CD4-positive, alpha-beta T cell treated with Interleukin-15 for 4 hours (primary cell): ENCODE measurements around the gene INMT.

Source experiments
- DNase-seq: peaks from one replicate; pipeline ENCODE4 v3.0.0-alpha.2; 2020; ENCODE audit warnings: low spot score

Gene INMT

DNA sequence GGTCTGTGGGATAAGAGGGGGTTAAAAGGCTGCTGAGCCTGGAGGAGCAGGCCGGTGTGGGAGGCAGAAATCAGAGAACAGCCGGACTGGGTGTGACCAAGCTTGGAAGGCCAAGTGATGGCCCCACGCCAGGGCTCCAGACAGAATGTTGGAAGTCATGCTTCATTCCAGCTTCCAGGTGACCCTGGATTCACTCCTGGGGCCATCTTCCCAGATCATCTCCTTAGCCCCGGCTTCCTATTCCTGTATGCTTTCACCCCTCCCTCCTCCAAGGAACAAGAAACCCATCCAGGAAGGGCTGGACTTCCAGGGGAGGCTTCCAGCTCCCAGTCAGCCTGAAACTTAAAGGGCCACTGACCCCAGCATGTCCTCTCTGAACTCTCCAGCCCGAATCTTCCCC lies 1.0 kb downstream of the INMT start:
- no peak for DNase-seq

DNA sequence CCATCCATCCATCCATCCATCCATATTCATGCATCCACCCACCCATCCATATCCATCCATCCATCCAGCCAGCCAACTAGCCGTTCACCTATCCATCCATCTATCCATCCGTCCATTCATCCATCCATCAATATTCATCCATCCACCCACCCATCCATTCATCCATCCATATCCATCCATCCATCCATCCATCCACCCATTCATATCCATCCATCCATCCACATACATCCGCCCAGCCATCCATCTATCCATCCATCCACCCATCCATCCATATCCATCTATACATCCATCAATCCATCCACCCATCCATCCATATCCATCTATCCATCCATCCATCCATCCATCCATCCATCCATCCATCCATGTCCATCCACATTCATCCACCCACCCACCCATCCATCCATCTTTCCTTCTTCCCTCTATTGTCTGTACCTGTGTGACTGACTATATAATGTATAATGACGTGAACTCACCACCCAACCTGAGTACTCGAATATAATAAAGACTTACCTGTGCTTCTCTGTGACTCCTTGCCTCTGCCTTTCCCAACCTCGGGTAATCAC lies 2.5 kb downstream of the INMT start:
- DNase-seq = no peak

DNA sequence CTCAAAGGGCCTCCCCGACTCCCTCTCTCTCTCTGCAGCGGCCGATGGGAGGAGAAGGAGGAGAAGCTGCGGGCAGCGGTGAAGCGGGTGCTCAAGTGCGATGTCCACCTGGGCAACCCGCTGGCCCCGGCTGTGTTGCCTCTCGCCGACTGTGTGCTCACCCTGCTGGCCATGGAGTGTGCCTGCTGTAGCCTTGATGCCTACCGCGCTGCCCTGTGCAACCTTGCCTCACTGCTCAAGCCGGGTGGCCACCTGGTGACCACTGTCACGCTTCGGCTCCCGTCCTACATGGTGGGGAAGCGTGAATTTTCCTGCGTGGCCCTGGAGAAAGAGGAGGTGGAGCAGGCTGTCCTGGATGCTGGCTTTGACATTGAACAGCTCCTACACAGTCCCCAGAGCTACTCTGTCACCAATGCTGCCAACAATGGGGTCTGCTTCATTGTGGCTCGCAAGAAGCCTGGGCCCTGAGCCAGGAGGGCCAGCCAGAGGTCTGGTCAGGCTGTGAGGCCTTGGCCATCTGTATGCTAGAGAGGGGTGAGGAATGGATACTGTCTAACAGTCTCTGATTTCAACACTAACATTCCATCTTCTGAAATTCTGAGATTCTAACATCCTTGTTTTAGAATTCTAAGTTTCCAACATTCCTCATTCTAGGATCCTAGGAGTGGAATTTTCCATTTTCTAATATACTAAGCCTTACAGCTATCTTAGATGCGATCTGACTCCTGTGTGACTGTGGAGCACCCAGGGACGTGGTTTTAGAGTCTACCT lies 3.6 kb downstream of the INMT start:
- no peak for DNase-seq

DNA sequence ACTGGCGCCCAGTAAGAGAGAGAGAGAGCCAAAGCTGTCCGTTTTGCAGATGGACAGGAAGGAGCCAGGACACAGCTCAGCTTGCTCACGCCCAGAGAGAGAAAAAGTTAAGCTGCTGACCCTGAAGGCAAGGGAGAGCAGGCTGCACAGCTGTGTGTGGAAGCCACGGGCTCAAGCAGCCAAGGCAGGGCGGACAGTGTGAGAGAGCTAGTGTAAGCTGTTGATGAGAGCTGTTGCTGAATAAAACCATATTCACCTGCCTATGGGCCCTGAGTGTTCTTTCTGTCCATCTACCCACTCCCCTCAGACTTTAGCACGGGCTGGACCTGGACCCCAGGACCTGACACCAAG lies 5.4 kb downstream of the INMT start:
- DNase-seq = no peak

DNA sequence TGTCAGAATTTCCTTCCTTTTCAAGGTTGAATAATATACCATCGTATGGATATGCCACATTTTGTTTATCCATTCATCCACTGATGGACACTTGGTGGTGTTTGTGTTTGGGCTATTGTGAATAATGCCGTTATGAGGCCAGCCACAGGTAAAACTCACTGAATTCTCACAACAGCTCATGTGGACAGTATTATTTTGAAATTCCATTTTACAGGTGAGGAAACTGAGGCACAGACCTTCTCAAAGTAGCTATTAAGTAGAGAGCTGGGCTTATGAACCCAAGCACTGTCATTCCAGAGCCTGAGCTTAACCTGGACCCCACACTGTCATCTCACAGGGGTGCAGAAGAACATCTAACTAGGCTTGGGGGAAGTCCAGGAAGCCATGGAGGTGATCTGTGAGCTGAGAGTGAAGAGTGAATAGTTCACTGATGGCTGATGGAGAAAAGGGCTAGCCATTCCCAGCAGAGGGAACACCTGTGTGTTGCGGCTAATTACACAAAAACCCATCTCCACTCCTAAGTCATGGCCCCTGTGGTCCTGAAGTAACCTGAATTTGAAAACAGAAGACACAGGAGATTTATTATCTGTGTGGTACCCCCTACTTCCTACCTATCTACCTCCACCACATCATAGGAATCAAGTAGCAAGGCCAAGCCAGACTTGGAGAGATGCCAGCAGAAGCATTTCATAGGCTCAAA lies 8.7 kb downstream of the INMT start:
- no peak for DNase-seq

DNA sequence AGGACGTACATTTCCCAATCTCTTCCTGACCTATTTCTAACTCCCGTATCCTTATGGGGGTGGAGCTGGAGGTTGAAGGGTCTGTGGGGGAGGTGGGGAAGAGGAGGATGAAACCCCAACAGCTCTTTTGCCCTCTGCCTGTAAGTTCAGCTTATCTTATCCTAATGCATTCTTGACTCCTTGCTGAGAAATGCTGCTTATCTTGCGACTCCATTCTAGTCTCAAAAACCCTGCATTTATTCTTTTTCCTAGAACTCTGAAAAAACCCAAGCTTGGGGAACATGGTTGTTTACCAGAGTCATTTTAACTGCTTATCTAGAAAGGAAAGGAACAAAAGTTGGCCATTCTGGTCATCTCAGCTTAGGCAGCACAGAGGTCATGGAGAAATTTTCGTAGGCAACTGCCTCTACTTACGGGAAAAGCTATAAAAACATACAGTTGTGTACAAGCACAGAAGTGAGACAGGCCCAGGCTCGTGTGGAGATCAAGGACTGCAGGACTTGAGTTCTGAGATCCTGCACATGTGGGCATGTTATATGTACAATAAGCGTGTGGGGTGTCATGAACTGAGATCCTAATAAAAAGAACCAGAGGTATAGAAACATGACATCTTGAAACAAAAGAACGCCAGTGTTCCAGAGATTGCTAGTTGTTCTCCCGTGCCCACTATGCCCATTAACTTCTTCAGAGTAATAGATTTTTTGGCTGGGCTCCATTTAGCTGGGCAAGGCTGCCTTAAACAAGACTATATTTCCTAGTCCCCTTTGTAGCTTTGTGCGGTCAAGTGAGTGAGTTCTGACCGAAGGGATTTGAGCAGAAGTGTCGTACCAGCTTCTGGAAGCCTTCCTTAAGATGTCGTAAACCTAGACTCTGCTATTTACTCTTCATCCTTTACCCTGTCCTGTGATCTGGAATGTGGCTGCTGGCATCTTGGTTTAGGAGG lies 9.6 kb downstream of the INMT start:
- no peak for DNase-seq

DNA sequence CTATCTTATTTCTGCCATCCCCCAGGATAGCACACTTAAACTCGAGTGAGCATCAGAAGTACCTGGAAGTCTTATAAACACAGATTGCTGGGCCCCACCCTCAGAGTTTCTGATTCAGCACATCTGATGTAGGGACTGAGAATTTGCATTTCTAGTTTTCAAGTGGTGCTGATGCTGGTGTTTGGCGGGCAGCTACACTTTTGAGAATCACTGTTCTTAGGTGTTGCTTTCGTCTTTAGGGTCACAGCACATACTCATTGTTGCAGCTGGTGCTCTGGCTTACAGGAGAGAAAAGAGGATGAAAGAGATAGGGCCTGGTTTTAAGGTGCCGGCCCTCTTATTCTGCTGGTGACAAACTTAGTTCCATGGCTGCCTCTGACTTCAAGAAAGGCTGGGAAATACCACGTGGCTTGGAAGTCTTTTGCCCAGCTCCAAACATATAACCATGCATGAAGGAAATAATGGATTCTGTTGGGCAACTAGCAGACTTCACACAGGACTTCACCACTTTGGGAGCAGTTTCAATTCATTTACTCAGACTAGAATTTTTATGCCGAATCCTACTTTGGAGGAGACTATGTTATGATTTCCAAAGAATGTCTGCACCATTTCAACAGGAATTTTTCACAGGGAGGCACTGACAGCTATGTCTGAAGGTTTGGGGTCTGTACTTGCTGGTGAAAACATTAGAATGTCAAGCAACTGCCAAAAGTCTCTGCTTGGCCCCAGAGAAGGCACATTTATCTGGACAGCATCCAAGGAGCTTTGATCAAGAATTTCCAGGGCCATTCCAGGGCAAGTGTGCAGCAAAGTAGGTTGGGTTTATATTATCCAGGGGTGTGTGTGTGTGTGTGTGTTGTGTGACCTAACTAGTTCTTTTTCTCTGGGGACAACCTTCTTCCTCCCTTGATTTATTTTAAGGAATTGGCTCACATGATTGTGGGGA lies 12.4 kb downstream of the INMT start:
- DNase-seq = no peak

DNA sequence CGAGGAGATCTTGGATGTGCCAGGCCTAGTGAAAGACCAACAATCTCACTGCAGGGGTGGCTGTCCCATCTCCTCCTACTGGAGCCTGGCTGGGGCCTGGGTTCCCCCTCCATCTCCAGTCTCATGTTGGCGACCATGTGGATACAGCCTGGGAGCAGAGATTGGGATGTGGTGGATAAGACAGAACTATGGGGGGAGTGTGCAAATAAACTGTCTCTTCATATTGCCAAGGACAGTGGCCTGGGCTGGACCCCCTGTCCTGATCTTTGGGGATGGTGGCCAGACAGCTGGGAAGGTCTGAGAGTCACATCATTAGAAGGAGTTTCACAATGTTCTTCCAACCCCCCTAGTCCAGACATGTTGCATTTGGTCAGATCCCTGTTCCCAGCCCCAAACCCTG lies 13.5 kb downstream of the INMT start:
- no peak for DNase-seq

DNA sequence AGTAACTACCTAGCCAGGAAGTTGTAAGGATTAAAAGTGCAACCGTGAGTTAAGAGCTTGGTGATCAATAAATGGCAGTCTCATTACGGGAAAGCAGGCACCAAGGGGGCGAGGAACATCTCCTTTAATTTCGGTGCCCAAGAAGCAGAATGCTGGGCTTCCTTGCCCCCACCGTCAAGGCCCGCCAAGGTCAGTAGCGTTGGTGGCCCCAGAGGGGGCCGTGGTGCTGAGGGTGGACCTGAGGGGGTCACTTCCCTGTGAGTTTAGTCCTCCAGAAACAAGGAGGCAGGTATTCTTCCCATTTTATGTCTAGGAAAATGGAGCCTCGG lies 18.9 kb downstream of the INMT start:
- no peak for DNase-seq

DNA sequence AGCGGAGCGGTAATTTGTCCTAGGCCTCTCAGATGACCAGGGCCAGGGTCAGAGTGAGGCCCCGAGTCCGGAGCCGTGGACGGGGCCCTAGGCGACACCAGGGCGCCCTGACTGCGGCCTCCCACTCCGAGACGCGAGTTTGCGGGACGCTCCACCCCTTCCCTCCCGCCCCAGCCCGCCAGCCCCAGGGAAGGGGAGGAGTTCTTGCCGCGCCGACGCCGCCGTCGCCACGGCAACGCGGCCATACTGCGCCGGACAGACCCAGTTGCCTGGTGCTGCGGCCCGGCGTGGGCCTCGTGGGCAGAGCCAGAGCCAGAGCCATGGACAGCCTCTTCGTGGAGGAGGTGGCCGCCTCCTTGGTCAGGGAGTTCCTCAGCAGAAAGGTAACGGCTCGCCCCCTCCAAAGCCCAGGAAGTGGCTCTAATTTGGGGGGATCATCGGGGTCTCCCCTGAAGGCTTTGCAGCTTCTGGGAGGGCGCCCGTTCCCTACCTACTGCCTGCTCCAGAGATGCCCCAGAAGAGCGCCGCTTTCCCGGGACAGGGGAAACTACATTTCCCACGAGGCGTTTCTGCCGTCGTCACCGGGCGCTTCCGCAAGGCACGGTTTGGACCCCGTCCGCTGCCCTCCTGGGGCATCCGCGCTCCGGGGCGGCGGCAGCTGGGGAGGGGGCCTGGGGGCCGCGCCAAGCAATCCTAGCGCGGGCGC lies 19.4 kb downstream of the INMT start, which contains the start of gene MINDY4:
Gene MINDY4, plus strand, starts transcription at position 244 of the 706 bp plus-strand sequence. Its CDS starts 77 bp downstream, at position 321.
- DNase-seq = peak; percentile 61

DNA sequence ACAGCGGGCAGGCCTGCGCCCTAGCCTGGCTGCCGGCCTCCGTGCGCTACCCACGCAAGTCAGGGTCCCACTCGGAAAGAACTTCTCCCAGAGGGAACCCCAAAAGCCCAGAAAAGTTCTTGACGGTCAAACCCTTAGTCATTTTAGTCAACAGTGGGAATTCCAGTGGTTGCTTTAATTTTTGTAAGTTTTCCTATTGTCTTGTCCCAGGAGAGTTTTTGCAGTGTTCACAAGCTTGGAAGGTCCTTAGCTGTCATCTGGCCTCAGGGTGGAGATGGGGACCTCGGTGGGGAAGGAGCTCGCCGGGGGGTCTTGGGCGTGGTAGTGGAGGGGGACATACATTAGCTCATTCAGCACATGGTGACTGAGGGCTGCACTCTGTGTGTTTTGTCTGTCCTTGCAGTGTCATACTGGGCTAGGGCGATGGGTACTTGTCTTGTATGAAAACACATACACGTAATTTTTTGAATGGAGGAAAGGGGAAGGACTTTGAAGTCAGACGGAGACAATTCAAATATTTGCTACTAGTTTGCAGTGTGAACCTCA lies 20.0 kb downstream of the INMT start:
- no peak for DNase-seq

DNA sequence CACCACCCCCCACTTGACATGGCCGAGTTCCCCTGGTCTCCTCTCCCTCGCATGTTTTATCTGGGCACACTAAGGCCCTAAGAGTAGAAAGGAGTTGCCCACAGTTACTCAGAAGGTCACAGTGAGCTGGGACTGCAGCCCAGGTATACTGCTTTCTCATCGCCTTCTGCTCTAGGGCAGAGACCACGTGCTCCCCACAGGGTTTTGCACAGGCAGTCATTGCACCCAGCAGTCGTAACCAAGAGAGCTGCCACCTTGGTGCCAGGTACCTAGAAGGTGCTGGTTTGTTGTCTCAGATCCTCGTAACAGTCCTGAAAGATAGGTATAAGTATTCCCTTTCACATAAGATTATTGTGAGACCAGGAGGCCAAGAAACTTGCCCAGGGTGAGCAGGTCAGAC lies 21.0 kb downstream of the INMT start:
- no peak for DNase-seq

DNA sequence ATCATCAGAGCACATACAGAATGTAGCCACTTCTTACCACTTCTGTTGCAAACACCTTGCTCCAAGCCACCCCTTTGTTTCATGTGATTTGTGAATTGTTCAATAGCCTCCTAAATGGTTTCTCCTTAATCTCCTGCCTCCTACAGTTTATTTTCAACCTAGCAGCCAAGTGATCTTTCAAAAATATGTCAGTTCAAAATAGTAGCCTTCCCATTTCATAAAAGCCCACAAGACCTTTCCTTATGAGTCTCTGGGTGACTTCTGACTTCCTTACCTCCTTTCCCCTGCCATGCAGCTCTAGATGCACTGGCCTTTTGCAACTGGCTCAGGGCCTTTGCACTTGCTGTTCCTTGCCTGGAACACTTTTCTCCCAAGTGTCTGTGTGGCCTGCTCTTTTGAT lies 24.1 kb downstream of the INMT start:
- DNase-seq = no peak

DNA sequence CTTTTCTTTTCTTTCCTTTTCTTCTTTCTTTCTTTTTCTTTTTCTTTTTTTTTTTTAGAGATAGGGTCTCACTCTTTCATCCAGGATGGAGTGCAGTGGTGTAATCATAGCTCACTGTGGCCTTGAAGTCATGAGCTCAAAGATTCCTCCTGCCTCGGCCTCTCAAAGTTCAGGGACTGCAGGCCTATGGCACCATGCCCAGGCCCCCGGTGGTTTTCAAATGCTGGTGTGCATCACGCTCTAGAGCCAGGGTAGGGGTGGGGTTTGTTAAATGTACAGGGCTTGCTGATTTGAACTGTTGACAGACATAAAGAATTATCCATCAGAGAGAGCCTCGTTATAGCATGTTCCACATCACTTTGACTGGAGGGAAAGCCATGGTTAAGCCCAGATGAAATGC lies 25.0 kb downstream of the INMT start:
- DNase-seq = no peak

DNA sequence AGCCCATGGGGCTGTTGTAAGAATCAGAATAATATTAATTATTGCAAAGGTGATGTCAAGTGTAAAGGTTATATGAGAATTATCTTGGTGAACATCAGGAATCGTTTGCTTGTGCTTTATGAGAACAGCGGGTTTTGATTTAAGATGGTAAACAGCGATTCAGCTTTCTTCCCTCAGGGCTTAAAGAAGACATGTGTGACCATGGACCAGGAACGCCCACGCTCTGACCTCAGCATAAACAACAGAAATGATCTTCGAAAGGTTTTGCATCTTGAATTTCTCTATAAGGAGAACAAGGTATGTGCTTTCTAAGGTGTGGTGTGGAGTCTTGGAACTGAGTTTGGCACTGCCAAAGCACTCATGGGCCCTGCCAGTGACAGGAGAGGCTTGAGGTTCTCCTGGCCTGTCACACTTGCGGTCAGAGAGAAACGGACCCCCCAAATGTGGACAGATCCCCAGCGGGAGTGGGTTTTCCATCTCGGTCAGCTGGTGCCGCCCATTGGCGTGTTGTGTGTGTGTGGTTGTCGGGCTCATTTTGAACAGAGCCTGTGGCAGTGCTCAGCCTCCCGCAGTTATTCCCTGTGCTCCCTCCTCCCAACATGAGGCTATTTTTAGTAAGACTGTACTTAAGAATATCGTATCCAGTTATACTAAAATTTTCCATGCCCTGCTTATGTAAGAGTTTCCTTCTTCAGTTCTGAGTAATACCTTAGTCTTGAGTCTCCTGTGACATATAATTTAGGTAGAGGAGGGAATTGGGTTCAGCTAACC lies 26.5 kb downstream of the INMT start:
- DNase-seq = no peak

DNA sequence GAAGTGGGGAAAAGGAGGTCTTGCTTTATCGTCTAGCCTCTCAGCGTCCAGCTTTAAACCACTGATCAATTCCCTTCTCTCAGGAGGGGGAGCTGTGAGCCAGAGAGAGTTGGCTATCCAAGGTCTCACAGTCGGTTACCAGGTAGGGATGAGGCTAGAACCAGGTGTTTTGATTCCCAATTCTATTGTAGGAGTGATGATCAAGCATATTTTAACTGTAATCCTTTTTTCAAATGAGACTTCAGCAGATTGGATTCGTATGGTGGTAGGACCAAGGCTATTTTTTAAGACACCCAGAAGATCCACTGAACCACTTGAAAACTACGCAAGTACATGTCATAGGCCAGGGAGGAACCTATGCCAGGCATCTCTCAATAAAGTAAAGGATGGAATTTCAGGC lies 27.6 kb downstream of the INMT start:
- DNase-seq = no peak

DNA sequence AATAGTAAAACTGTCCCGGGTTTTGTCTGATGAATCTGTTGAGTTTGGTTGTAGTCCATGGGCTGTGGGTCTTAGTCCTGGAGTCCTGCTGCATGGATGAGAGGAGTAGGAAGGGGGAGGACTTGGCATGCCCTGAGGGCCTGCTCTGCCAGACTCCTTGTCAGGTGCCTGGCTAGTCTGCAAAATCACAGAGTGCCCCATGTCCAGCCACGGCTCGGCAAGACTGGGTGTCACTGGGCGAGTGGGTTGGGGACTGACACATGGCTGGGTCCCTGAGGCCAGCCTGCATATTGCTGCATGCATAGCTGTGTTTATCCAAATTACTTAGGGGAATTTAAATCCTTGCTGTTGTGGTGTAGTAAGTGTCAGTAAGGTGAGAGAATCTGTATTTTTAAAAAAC lies 29.0 kb downstream of the INMT start:
- no peak for DNase-seq

DNA sequence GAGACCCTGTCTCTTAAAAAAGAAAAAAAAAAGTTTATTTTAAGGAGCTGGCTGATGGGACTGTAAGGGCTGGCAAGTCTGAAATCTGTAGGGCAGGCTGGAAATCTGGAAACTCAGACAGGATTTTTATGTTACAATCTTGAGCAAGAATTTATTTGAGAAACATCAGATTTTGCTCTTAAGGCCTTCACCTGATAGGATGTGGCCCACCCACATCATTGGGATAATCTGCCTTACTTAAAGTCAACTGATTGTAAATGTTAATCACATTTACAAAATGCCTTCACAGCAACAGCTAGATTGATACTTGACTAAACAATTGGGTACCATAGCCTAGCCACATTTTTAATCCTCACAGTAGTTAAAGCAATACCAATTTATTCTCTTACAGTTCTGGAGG lies 30.8 kb downstream of the INMT start:
- no peak for DNase-seq

DNA sequence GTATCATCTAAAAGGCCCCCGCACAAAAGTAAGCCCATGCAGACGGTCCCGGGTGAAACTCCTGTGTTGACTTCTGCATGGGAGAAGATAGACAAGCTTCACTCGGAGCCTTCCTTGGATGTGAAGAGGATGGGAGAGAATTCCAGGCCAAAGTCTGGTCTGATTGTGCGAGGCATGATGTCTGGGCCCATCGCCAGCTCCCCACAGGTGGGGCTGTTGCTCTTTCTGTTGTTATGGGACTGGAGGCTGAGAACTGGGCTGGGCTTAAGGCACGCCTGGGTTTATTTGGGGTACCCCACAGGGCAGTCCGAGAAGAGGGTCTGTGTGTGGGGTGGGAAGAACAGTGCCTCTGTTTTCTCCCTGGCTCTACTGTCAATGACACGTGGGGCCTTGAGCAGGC lies 33.9 kb downstream of the INMT start:
- no peak for DNase-seq

DNA sequence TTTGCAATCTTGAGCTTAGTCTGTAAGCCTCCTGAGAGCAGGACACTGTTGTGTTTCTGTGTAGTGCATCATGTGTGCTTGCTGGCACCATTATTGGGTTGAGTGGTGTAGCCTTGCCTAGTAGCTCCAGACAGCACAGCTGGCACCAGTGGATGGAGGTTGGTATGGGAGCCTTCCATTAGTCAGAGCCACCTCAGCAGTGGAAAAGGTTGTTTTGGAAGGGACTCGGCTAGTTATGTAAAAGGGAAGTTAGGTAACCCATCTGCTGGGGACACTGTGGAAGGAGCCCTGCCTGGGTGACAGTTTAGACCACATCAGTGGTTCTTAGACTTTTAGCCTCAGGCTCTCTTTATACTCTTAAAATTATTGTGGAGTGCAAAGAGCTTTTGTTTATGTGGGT lies 35.6 kb downstream of the INMT start:
- no peak for DNase-seq
